Muscle of arm (tissue), 14 donors: ENCODE measurements around the gene ZDHHC14. TPM values are rescaled to one million over a fixed set of nuclear protein-coding genes. Genes with fewer than 3 reads are reported as not detected.
"Not testable (repeated sequence)": the region's sequence is repeated elsewhere in the genome, so short reads cannot be mapped to it uniquely, and the experiment has no call there.

Experiments
- DNase-seq: peaks from one replicate; pipeline ENCODE4 v3.0.0-alpha.2; 2013
- long read RNA-seq, 11 donors: transcript quantifications; one replicate each; lab custom pipeline, GENCODE V29; 2026
- polyA plus RNA-seq, 12 donors: library from polyadenylated mRNA; unstranded; fragments of 120-200 nt; gene quantifications; one replicate each; pipeline ENCODE4 v1.2.1, GENCODE V29; 2013; ENCODE audit not compliant: insufficient read length in 12 of 12

The ZDHHC14 gene
- polyA plus RNA-seq: 10 to 100 TPM in 1 of 12 donors, 1 to 10 TPM in 10, not detected in 1; 3.9 to 12.8 (median 6.6) TPM
- long read RNA-seq, donor 1, full-length matches to known transcripts: 5 of 5 reads
- long read RNA-seq, donor 1, partial matches to known transcripts: 0 of 5 reads
- long read RNA-seq, donor 1, other reads (novel, unspliced or antisense): 0 of 5 reads
- long read RNA-seq, donor 2, full-length matches to known transcripts: 1 of 1 reads
- long read RNA-seq, donor 2, partial matches to known transcripts: 0 of 1 reads
- long read RNA-seq, donor 2, other reads (novel, unspliced or antisense): 0 of 1 reads
- long read RNA-seq, donor 3: 0 reads
- long read RNA-seq, donor 4: 0 reads
- long read RNA-seq, donor 5: 0 reads
- long read RNA-seq, donor 6, full-length matches to known transcripts: 2 of 2 reads
- long read RNA-seq, donor 6, partial matches to known transcripts: 0 of 2 reads
- long read RNA-seq, donor 6, other reads (novel, unspliced or antisense): 0 of 2 reads
- long read RNA-seq, donor 7: 0 reads
- long read RNA-seq, donor 8: 0 reads
- long read RNA-seq, donor 9: 0 reads
- long read RNA-seq, donor 10, partial matches to known transcripts: 0 of 1 reads
- long read RNA-seq, donor 10, other reads (novel, unspliced or antisense): 0 of 1 reads
- long read RNA-seq, donor 11, full-length matches to known transcripts: 3 of 3 reads
- long read RNA-seq, donor 11, partial matches to known transcripts: 0 of 3 reads
- long read RNA-seq, donor 11, other reads (novel, unspliced or antisense): 0 of 3 reads

- peak; percentile 85 for DNase-seq
Measured at GRCh38 chr6:157380779-157381561, at the start of gene ZDHHC14. TSS of gene ZDHHC14 (plus strand) at chr6:157381190.

GRCh38 chr6:157332813-157333212 lies 48.2 kb upstream of the ZDHHC14 start:
- no peak for DNase-seq

GRCh38 chr6:157333537-157333936 lies 47.5 kb upstream of the ZDHHC14 start:
- no peak for DNase-seq

GRCh38 chr6:157333956-157334355 lies 47.0 kb upstream of the ZDHHC14 start:
- no peak for DNase-seq

- DNase-seq: no peak
Measured at GRCh38 chr6:157335829-157336228, 45.2 kb upstream of the ZDHHC14 start.

- DNase-seq: not testable (repeated sequence)
Measured at GRCh38 chr6:157337276-157337675, 43.7 kb upstream of the ZDHHC14 start.

- DNase-seq: no peak
Measured at GRCh38 chr6:157337751-157338150, 43.2 kb upstream of the ZDHHC14 start.

GRCh38 chr6:157339432-157339831 lies 41.6 kb upstream of the ZDHHC14 start:
- DNase-seq: no peak

GRCh38 chr6:157343732-157344131 lies 37.3 kb upstream of the ZDHHC14 start:
- DNase-seq: no peak

GRCh38 chr6:157346373-157346772 lies 34.6 kb upstream of the ZDHHC14 start:
- no peak for DNase-seq

- DNase-seq: no peak
Measured at GRCh38 chr6:157358287-157358686, 22.7 kb upstream of the ZDHHC14 start.

GRCh38 chr6:157361886-157362285 lies 19.1 kb upstream of the ZDHHC14 start:
- no peak for DNase-seq

GRCh38 chr6:157364705-157365104 lies 16.3 kb upstream of the ZDHHC14 start:
- DNase-seq: no peak

- no peak for DNase-seq
Measured at GRCh38 chr6:157366648-157367047, 14.3 kb upstream of the ZDHHC14 start.

- DNase-seq: no peak
Measured at GRCh38 chr6:157368359-157369049, 12.5 kb upstream of the ZDHHC14 start.

GRCh38 chr6:157370755-157371154 lies 10.2 kb upstream of the ZDHHC14 start:
- no peak for DNase-seq

GRCh38 chr6:157372501-157373280 lies 8.3 kb upstream of the ZDHHC14 start:
- no peak for DNase-seq

GRCh38 chr6:157374889-157375443 lies 6.0 kb upstream of the ZDHHC14 start:
- no peak for DNase-seq

GRCh38 chr6:157376241-157376640 lies 4.7 kb upstream of the ZDHHC14 start:
- no peak for DNase-seq

- no peak for DNase-seq
Measured at GRCh38 chr6:157376706-157377230, 4.2 kb upstream of the ZDHHC14 start.
